KMS-11 (cell line): Measurements from ENCODE around the gene WIPI1.
"Not testable (repeated sequence)": the region's sequence is repeated elsewhere in the genome, so short reads cannot be mapped to it uniquely, and the experiment has no call there.

Source experiments
- H2AFZ ChIP-seq: fragments of 200-600 bp; sonication (generic); 2 replicates; pipeline ENCODE4 v1.6.1; 2016; ENCODE audit warnings: antibody characterized with exemption, mixed run types, low read depth
- H3K27ac ChIP-seq: fragments of 200-600 bp; sonication (generic); 2 replicates; pipeline ENCODE4 v1.6.1; 2016; ENCODE audit warnings: mild to moderate bottlenecking, mixed run types
- H3K27me3 ChIP-seq: fragments of 200-600 bp; sonication (generic); 2 replicates; pipeline ENCODE4 v1.6.1; 2017; ENCODE audit warnings: mild to moderate bottlenecking, low read depth, mixed run types, moderate library complexity; ENCODE audit not compliant: insufficient read depth
- H3K36me3 ChIP-seq: fragments of 200-600 bp; sonication (generic); 2 replicates; pipeline ENCODE4 v1.6.1; 2017; ENCODE audit warnings: mild to moderate bottlenecking, mixed run types; ENCODE audit not compliant: insufficient read depth
- H3K4me1 ChIP-seq: fragments of 200-600 bp; sonication (generic); 2 replicates; pipeline ENCODE4 v1.6.1; 2016; ENCODE audit warnings: mild to moderate bottlenecking, low read depth, mixed run types; ENCODE audit not compliant: poor library complexity, severe bottlenecking
- H3K4me2 ChIP-seq: fragments of 200-600 bp; sonication (generic); 2 replicates; pipeline ENCODE4 v1.7.0; 2016; ENCODE audit warnings: mild to moderate bottlenecking, mixed run types
- H3K4me3 ChIP-seq: fragments of 200-600 bp; sonication (generic); IDR thresholded peaks from 2 replicates; pipeline ENCODE4 v1.6.1; 2017; ENCODE audit warnings: low read depth, low read length, mixed read lengths; ENCODE audit not compliant: insufficient read depth
- H3K79me2 ChIP-seq: fragments of 200-600 bp; sonication (generic); 2 replicates; pipeline ENCODE4 v1.6.1; 2016; ENCODE audit warnings: low read depth, mixed run types; ENCODE audit not compliant: insufficient read depth
- H3K9ac ChIP-seq: fragments of 200-600 bp; sonication (generic); 2 replicates; pipeline ENCODE4 v1.6.1; 2016; ENCODE audit warnings: mild to moderate bottlenecking, mixed run types
- H4K20me1 ChIP-seq: fragments of 200-600 bp; sonication (generic); 2 replicates; pipeline ENCODE4 v1.6.1; 2016; ENCODE audit warnings: mild to moderate bottlenecking, mixed run types; ENCODE audit not compliant: insufficient read depth
- TF ChIP-seq, protein P1 (sequence below): fragments of 200-600 bp; sonication (generic); conservative IDR thresholded peaks from 2 replicates; pipeline ENCODE4 v1.6.1; 2017; ENCODE audit warnings: low read depth, mild to moderate bottlenecking, antibody characterized with exemption, low read length, moderate library complexity, mixed read lengths

WIPI1 gene

GRCh38 chr17:68420065-68420464 lies 37.2 kb downstream of the WIPI1 start:
- no peak overlapping the region for H2AFZ ChIP-seq
- no peak overlapping the region for H3K9ac ChIP-seq
- H3K4me2 ChIP-seq: no peak overlapping the region
- no peak overlapping the region for H3K27ac ChIP-seq
- no peak overlapping the region for H3K4me3 ChIP-seq
- no peaks in the 10 kb centered on the region for H3K27me3 ChIP-seq
- H3K79me2 ChIP-seq: no peaks in the 10 kb centered on the region
- no peaks in the 10 kb centered on the region for H4K20me1 ChIP-seq
- TF ChIP-seq, protein P1, sequence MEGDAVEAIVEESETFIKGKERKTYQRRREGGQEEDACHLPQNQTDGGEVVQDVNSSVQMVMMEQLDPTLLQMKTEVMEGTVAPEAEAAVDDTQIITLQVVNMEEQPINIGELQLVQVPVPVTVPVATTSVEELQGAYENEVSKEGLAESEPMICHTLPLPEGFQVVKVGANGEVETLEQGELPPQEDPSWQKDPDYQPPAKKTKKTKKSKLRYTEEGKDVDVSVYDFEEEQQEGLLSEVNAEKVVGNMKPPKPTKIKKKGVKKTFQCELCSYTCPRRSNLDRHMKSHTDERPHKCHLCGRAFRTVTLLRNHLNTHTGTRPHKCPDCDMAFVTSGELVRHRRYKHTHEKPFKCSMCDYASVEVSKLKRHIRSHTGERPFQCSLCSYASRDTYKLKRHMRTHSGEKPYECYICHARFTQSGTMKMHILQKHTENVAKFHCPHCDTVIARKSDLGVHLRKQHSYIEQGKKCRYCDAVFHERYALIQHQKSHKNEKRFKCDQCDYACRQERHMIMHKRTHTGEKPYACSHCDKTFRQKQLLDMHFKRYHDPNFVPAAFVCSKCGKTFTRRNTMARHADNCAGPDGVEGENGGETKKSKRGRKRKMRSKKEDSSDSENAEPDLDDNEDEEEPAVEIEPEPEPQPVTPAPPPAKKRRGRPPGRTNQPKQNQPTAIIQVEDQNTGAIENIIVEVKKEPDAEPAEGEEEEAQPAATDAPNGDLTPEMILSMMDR: no peak
- H3K4me1 ChIP-seq: no peaks in the 10 kb centered on the region
- no peaks in the 10 kb centered on the region for H3K36me3 ChIP-seq

- H3K36me3 ChIP-seq: no peaks in the 10 kb centered on the region
- TF ChIP-seq, protein P1: no peak
These were observed 38.4 kb downstream of the WIPI1 start for GRCh38 chr17:68418876-68419275.

DNA sequence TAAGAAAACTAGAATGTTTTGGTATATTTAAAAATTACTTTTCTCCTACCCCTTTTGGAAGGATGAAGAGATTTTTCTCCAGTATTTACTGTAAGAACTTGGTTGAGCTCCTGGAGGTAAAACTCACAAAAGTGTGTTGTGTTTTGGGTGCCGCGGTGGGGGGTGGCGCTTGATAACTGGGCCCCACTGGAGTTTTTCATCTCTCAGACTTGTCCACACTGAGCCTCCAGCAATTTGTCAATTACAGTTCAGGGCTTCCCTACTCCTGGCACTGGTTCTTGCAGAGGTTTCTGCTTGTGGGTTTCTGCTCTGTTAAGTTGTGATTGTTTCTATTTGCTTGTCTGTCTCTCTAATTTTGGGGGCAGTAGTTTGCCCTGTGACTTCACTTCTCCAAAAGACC lies 40.0 kb downstream of the WIPI1 start:
- no peak overlapping the region for H3K27ac ChIP-seq
- TF ChIP-seq, protein P1: no peak
- H3K4me2 ChIP-seq: no peak overlapping the region
- no peak overlapping the region for H3K4me3 ChIP-seq
- H3K79me2 ChIP-seq: no peaks in the 10 kb centered on the region
- H3K4me1 ChIP-seq: no peaks in the 10 kb centered on the region
- H3K27me3 ChIP-seq: no peaks in the 10 kb centered on the region
- H2AFZ ChIP-seq: no peak overlapping the region
- no peaks in the 10 kb centered on the region for H3K36me3 ChIP-seq
- H4K20me1 ChIP-seq: no peaks in the 10 kb centered on the region
- no peak overlapping the region for H3K9ac ChIP-seq

More at GRCh38 chr17:68418876-68419275, 38.4 kb downstream of the WIPI1 start:
- no peak overlapping the region for H3K4me2 ChIP-seq
- H2AFZ ChIP-seq: no peak overlapping the region
- no peaks in the 10 kb centered on the region for H3K27me3 ChIP-seq
- no peak overlapping the region for H3K4me3 ChIP-seq
- H3K9ac ChIP-seq: no peak overlapping the region
- no peak overlapping the region for H3K27ac ChIP-seq
- no peaks in the 10 kb centered on the region for H3K79me2 ChIP-seq
- H3K4me1 ChIP-seq: no peaks in the 10 kb centered on the region
- no peaks in the 10 kb centered on the region for H4K20me1 ChIP-seq

- not testable (repeated sequence) for H3K36me3 ChIP-seq, H3K4me1 ChIP-seq, H3K27ac ChIP-seq
These were observed 42.4 kb downstream of the WIPI1 start for GRCh38 chr17:68414901-68415300.

GRCh38 chr17:68413597-68414560 lies 43.4 kb downstream of the WIPI1 start:
- H4K20me1 ChIP-seq, H3K4me3 ChIP-seq, H3K36me3 ChIP-seq, H3K27ac ChIP-seq, H2AFZ ChIP-seq, H3K4me1 ChIP-seq, H3K9ac ChIP-seq, H3K4me2 ChIP-seq, H3K79me2 ChIP-seq, H3K27me3 ChIP-seq: not testable (repeated sequence)

More at GRCh38 chr17:68414901-68415300, 42.4 kb downstream of the WIPI1 start:
- H3K79me2 ChIP-seq, H2AFZ ChIP-seq, H4K20me1 ChIP-seq, H3K4me3 ChIP-seq, H3K4me2 ChIP-seq, H3K9ac ChIP-seq, H3K27me3 ChIP-seq: not testable (repeated sequence)

- H2AFZ ChIP-seq, H3K79me2 ChIP-seq, H3K27ac ChIP-seq, H3K36me3 ChIP-seq, H3K4me1 ChIP-seq, H3K4me2 ChIP-seq, H4K20me1 ChIP-seq, H3K4me3 ChIP-seq, H3K27me3 ChIP-seq, H3K9ac ChIP-seq: not testable (repeated sequence)
These were observed 49.6 kb downstream of the WIPI1 start for GRCh38 chr17:68407656-68408055.

- H3K27me3 ChIP-seq, H3K4me3 ChIP-seq, H4K20me1 ChIP-seq, H3K9ac ChIP-seq, H3K36me3 ChIP-seq, H3K27ac ChIP-seq, H3K4me2 ChIP-seq, H3K79me2 ChIP-seq, H3K4me1 ChIP-seq, H2AFZ ChIP-seq: not testable (repeated sequence)
These were observed 53.5 kb downstream of the WIPI1 start for GRCh38 chr17:68403837-68404236.
